Heart right ventricle (tissue), 16 donors: ENCODE measurements around the gene CDC5L. TPM values are rescaled to one million over a fixed set of nuclear protein-coding genes. Genes with fewer than 3 reads are reported as not detected.
A peak's percentile ranks its signal among the peaks of the same experiment; 100 is the strongest.

Source experiments
- ATAC-seq, 8 donors: fragments of 200-7000 bp; cut with Tn5 transposase; one replicate each; pipeline ENCODE4 v1.9.1; 2020; ENCODE audit warnings: mild to moderate bottlenecking in 8 of 8, moderate library complexity in 8 of 8, moderate number of reproducible peaks in 1 of 8
- DNase-seq, 2 donors: peaks; one replicate each; pipeline ENCODE4 v3.0.0-alpha.2; 2020
- H3K27ac ChIP-seq, 10 donors: fragments of 200-600 bp; sonication (generic) in 2 of 10; one replicate each; pipeline versions ENCODE4 v1.5.0 to v1.8.0; 2020 to 2022; ENCODE audit warnings: mild to moderate bottlenecking in 3 of 10
- H3K27me3 ChIP-seq, 7 donors: fragments of 200-600 bp; one replicate each; pipeline ENCODE4 v1.8.0; 2021 to 2022; ENCODE audit warnings: mild to moderate bottlenecking in 2 of 7
- H3K36me3 ChIP-seq, 9 donors: fragments of 200-600 bp; sonication (generic) in 1 of 9; one replicate each; pipeline versions ENCODE4 v1.5.0 to v1.8.0; 2020 to 2022; ENCODE audit warnings: mild to moderate bottlenecking in 2 of 9
- H3K4me1 ChIP-seq, 9 donors: fragments of 200-600 bp; sonication (generic) in 1 of 9; one replicate each; pipeline versions ENCODE4 v1.5.0 to v1.8.0; 2020 to 2022; ENCODE audit warnings: mild to moderate bottlenecking in 4 of 9
- H3K4me3 ChIP-seq, 10 donors: fragments of 200-600 bp; sonication (generic) in 2 of 10; one replicate each; pipeline versions ENCODE4 v1.5.0 to v1.8.0; 2020 to 2022; ENCODE audit warnings: mild to moderate bottlenecking in 7 of 10, moderate library complexity in 2 of 10
- H3K9me3 ChIP-seq, 11 donors: fragments of 200-600 bp in 10 of 11; sonication (generic) in 2 of 11; one replicate each; pipeline versions ENCODE4 v1.5.0 to v1.8.0; 2013 to 2022; ENCODE audit warnings: mild to moderate bottlenecking in 2 of 11, control low read depth in 1 of 11, moderate library complexity in 1 of 11
- WGBS, 2 donors: extraction: QIAGEN DNeasy Blood & Tissue Kit; methylation state at CpG; one replicate each; pipeline ENCODE4 v1.1.7; 2013; ENCODE audit warnings: inconsistent platforms in 1 of 2; 5-methylcytosine and 5-hydroxymethylcytosine counted together
- intact Hi-C, 10 donors: fragments of 100-400 bp; cut with DNase I; formaldehyde crosslinking; loops; one replicate each; pipeline versions ENCODE4 v1.11.1 to v1.14.2; 2022
- polyA plus RNA-seq, 2 donors: library from polyadenylated mRNA; stranded (reverse); fragments of 200-250 nt; gene quantifications; one replicate each; pipeline ENCODE4 v1.2.3, GENCODE V29; 2013
- total RNA-seq, 10 donors: library from RNA; stranded (reverse); fragmentation: NEBNext Ultra II Directional in 3 of 10; extraction: Animal tissue kit (Norgen Biotek cat#: 25700) in 3 of 10; gene quantifications; one replicate each; pipeline versions ENCODE4 v1.2.1 to v1.2.4, GENCODE V29; 2021 to 2023
- TF ChIP-seq, protein P1 (sequence below), 9 donors: fragments of 200-600 bp; sonication (generic) in 2 of 9; IDR thresholded peaks; one replicate each; pipeline versions ENCODE4 v1.5.0 to v1.8.0; 2021 to 2022; ENCODE audit warnings: antibody characterized with exemption in 9 of 9, mild to moderate bottlenecking in 5 of 9, moderate library complexity in 1 of 9
- donor health status: Arrhythmogenic right ventricular cardiomyopathy.
- donor health status: ischemic (EF 13 %, LVEDD 7.1; RV severe dilation, severe dysfunction).
- donor health status: healthy with polysubstance abuse.
- donor health status: DM: no; HTN: yes; CAD: no.
- donor health status: DM: no; HTN: no; CAD: no.
- donor health status: ischemic (EF 25% LVEDD 6.9; RV normal size, moderate dysfunction).
- donor health status: ischemic (EF 25% LVEDD 5.7; RV mildly dilated, moderate dysfunction).
- donor health status: healthy.
- donor health status: DM: yes; HTN: yes; CAD: no.
- donor health status: Ischemic cardiomyopathy.
- donor health status: ischemic (EF 35%, LVEDD 5.7; RV mildly dilated, moderate dysfunction).
- donor health status: nonischemic (EF 11% LVEDD 7.7; RV severe dilation, severe dysfunction).
- donor health status: DM: yes; HTN: yes; CAD: no.
- donor health status: PGD.
- donor health status: ischemic (EF 29% LVEDD 5.4; RV normal size, mild dysfunction).
- donor health status: nonischemic (EF 23%, LVEDD 6.1; RV moderate dilation, normal function).

The CDC5L gene
- total and polyA plus RNA-seq, 12 donors = 5.4 to 26.5 (median 20.5) TPM

DNA sequence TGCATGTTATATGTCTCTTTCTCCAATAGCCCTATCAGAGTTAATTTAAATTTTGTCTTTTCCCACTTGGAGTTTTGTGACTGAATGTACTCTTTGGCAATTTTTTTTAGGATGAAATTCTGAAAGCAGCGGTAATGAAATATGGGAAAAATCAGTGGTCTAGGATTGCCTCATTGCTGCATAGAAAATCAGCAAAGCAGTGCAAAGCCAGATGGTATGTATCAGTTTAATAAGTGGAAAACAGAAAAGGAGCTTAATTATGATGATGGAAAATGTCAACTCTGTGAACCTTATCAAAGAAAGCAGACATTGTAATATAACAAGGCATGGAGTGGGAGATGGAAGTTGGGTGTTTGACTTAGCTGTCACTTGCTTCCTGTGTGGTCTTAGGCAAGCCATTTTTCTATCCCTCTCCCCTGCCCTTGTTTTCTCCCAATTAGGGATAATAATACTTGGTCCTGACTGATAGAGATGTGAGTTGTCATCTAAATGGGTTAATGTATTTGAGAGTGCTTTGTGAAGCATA is 2.7 kb downstream of the CDC5L start:
- H3K4me1 ChIP-seq = peaks cover 8 to 42% (median 32%) of the 10 kb centered on the region in 9 donors
- WGBS, 2 donors = 69 to 83% methylated on average over 1 of the region's 1 CpG
- peaks cover 4 to 54% (median 19%) of the 10 kb centered on the region in 9 donors for H3K36me3 ChIP-seq
- H3K4me3 ChIP-seq = no peak overlapping the region
- intact Hi-C loops = no loop called here
- no peaks in the 10 kb centered on the region for H3K9me3 ChIP-seq
- TF ChIP-seq, protein P1, sequence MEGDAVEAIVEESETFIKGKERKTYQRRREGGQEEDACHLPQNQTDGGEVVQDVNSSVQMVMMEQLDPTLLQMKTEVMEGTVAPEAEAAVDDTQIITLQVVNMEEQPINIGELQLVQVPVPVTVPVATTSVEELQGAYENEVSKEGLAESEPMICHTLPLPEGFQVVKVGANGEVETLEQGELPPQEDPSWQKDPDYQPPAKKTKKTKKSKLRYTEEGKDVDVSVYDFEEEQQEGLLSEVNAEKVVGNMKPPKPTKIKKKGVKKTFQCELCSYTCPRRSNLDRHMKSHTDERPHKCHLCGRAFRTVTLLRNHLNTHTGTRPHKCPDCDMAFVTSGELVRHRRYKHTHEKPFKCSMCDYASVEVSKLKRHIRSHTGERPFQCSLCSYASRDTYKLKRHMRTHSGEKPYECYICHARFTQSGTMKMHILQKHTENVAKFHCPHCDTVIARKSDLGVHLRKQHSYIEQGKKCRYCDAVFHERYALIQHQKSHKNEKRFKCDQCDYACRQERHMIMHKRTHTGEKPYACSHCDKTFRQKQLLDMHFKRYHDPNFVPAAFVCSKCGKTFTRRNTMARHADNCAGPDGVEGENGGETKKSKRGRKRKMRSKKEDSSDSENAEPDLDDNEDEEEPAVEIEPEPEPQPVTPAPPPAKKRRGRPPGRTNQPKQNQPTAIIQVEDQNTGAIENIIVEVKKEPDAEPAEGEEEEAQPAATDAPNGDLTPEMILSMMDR (IDR thresholded peaks at IDR 0.05) = no peak
- no peak for DNase-seq
- no peak overlapping the region for H3K27ac ChIP-seq
- ATAC-seq = no peak
- H3K27me3 ChIP-seq = no peaks in the 10 kb centered on the region

DNA sequence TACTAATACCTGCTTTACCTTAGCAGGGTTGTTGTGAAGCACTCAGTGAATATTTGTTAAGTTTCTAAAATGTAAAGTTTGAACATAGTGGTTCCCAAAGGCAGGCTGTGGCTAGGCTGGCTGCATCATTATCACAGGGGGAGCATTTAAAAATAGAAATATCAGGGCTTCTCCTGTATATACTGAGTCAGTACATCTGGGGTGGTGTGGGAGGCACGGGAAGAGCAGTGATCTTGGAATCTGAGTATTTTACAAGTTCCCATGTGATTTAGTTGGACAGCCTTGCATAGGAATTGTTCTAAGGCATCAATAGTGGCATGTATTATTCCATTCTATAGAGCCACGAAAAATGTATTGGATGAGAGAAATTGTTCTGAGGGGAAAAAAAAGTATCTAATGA is 8.0 kb downstream of the CDC5L start:
- Histone ChIP-seq H3K27me3 (no peaks in the 10 kb centered on the region), H3K4me3 (no peak overlapping the region), H3K27ac (no peak overlapping the region), H3K9me3 (no peaks in the 10 kb centered on the region), H3K4me1 (peaks cover 4 to 47% (median 23%) of the 10 kb centered on the region in 9 donors), H3K36me3 (peaks cover 8 to 98% (median 45%) of the 10 kb centered on the region in 9 donors)
- ATAC-seq (no peak), DNase-seq (no peak)
- TF ChIP-seq, protein P1 (IDR thresholded peaks at IDR 0.05) = no peak
- intact Hi-C loops = no loop called here
- WGBS, 2 donors = 58 to 61% methylated on average over 2 of the region's 2 CpGs

DNA sequence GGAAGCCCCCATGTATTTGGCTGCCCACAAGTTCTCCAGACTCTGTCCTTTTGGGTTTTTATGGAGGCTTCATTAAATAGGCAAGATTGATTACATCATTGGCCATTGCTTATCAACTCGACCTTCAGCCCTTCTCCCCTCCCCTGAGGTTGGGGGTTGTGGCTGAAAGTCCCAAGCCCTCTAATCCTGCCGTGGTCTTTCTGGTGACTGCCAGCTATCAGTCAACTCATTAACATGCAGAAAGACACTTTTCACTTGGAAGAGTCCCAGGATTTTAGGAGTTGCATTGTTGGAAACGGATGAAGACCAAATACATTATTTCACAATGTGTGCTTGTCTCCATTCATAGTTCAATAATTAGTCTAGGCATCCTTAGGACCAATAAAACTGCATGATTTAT is 9.5 kb downstream of the CDC5L start:
- TF ChIP-seq, protein P1 (IDR thresholded peaks at IDR 0.05) = no peak
- intact Hi-C loops = no loop called here
- Histone ChIP-seq H3K4me1 (peaks cover 6 to 48% (median 30%) of the 10 kb centered on the region in 9 donors), H3K27ac (peak overlapping the region in 7 of 10 donors; percentile 0 to 67 (median 28)), H3K9me3 (no peaks in the 10 kb centered on the region), H3K27me3 (no peaks in the 10 kb centered on the region), H3K4me3 (no peak overlapping the region), H3K36me3 (peaks cover 8 to 95% (median 45%) of the 10 kb centered on the region in 9 donors)
- 35 to 42% methylated on average over 3 of the region's 3 CpGs for WGBS, 2 donors
- no peak for DNase-seq
- peak in 1 of 8 donors; percentile 23 for ATAC-seq

DNA sequence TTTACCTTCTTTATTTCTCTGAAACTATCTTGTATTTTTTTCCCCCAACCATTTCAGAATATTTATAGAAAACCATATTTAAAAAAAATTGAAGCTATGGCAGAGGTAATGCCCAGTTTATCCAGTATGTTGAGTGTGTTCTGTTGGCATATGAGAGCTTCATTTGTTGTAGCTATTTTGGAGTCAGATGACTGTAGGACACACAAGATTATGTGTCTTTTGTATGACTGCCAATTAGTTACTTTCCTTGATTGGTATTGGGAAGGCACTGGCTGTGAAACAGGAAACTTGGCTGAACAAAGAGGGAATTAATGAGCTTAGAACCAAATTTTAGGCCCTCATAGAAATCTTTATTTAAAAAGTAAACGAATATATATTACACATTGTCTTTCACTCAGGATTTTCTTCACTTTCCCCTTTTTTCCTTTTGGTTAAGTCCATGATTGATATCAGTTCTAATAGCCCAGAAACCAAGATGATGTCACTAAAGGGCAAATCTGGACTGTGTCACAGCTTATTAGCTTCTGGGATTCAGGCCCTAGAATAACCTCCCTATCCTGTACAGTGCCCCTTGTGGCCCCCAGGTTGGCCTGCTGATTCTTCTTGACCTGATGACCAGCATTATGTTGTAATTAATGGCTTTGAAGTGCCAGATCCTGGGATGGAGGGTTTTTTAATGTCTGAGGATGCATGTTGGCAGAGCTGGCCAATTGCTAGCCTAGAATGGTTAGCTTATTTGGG is 10.1 kb downstream of the CDC5L start:
- no peaks in the 10 kb centered on the region for H3K9me3 ChIP-seq
- no peak overlapping the region for H3K4me3 ChIP-seq
- H3K4me1 ChIP-seq = peaks cover 6 to 48% (median 30%) of the 10 kb centered on the region in 9 donors
- 69 to 89% methylated on average over 1 of the region's 1 CpG for WGBS, 2 donors
- peak overlapping the region in 5 of 10 donors; percentile 0 to 67 (median 54) for H3K27ac ChIP-seq
- intact Hi-C loops = no loop called here
- TF ChIP-seq, protein P1 (IDR thresholded peaks at IDR 0.05) = no peak
- H3K36me3 ChIP-seq = peaks cover 8 to 94% (median 45%) of the 10 kb centered on the region in 9 donors
- no peaks in the 10 kb centered on the region for H3K27me3 ChIP-seq
- DNase-seq (no peak), ATAC-seq (peak in 6 of 8 donors; percentile 34 to 88 (median 61))
